Stomach (tissue), 9 donors: ENCODE data around the gene TMEM51. TPM values are rescaled to one million over a fixed set of nuclear protein-coding genes. Genes with fewer than 3 reads are reported as not detected.

Experiments used
- DNase-seq, 2 donors: peaks; one replicate each; pipeline versions ENCODE4 v3.0.0 to v3.0.0-alpha.2; 2013 to 2019
- H3K27ac ChIP-seq, 5 donors: fragments of 200-600 bp in 4 of 5; sonication (generic) in 4 of 5; one replicate each; pipeline ENCODE4 v1.5.1; 2013 to 2019; ENCODE audit warnings: mild to moderate bottlenecking in 1 of 5, moderate library complexity in 1 of 5
- H3K27me3 ChIP-seq, 3 donors: fragments of 200-600 bp; sonication (generic); one replicate each; pipeline ENCODE4 v1.5.1; 2017 to 2019; ENCODE audit warnings: mixed run types in 1 of 3
- H3K36me3 ChIP-seq, 4 donors: fragments of 200-600 bp; sonication (generic); 1 replicate in 3 of 4; 2 replicates in 1 of 4; pipeline ENCODE4 v1.5.1; 2016 to 2019
- H3K4me1 ChIP-seq, 4 donors: fragments of 200-600 bp; sonication (generic); one replicate each; pipeline ENCODE4 v1.5.1; 2016 to 2019
- H3K4me3 ChIP-seq, 4 donors: fragments of 200-600 bp; sonication (generic) in 3 of 4; one replicate each; pipeline ENCODE4 v1.5.1; 2016 to 2019; ENCODE audit warnings: mild to moderate bottlenecking in 1 of 4
- H3K9me3 ChIP-seq, 4 donors: fragments of 200-600 bp; sonication (generic); one replicate each; pipeline ENCODE4 v1.5.1; 2016 to 2019
- EP300 ChIP-seq: sonication (generic); formaldehyde crosslinking; IDR thresholded peaks from one replicate; pipeline ENCODE4 v1.6.1; 2017; ENCODE audit warnings: antibody characterized with exemption
- POLR2A ChIP-seq, 4 donors: fragments of 450-650 bp; IDR thresholded peaks; one replicate each; pipeline ENCODE4 v1.6.1; 2016; ENCODE audit warnings: antibody characterized with exemption in 4 of 4, control low read depth in 2 of 4, mild to moderate bottlenecking in 1 of 4, moderate library complexity in 1 of 4
- POLR2AphosphoS5 ChIP-seq, 3 donors: sonication (generic); formaldehyde crosslinking; IDR thresholded peaks; one replicate each; pipeline ENCODE4 v1.6.1; 2016; ENCODE audit warnings: antibody characterized with exemption in 3 of 3
- WGBS, 5 donors: extraction: QIAGEN DNeasy Blood & Tissue Kit in 3 of 5; methylation state at CpG; one replicate each; pipeline versions ENCODE4 v1.1.5 to v1.1.7; 2013 to 2018; 5-methylcytosine and 5-hydroxymethylcytosine counted together
- intact Hi-C: fragments of 100-400 bp; cut with DNase I; formaldehyde crosslinking; loops from one replicate; pipeline ENCODE4 v1.15.1; 2023; ENCODE audit warnings: low total_unique reads
- polyA plus RNA-seq, 3 donors: library from polyadenylated mRNA; stranded (reverse); fragments of 200-250 nt; gene quantifications; one replicate each; pipeline ENCODE4 v1.2.3, GENCODE V29; 2013
- total RNA-seq, 5 donors: library from RNA; depleted of rRNA; stranded (reverse); fragments of >200 nt; gene quantifications; one replicate each; pipeline versions ENCODE4 v1.1.0 to v1.2.3, GENCODE V29; 2014 to 2016
- TF ChIP-seq, protein P1 (sequence below), 7 experiments: fragments of 450-650 bp in 4 of 7; fragments of 200-600 bp in 3 of 7; sonication (generic) in 3 of 7; IDR thresholded peaks; one replicate each; pipeline ENCODE4 v1.5.1; 2016 to 2019; ENCODE audit warnings: antibody characterized with exemption in 7 of 7, control low read depth in 2 of 7, mild to moderate bottlenecking in 1 of 7
- donor health status: healthy with polysubstance abuse.
- donor health status: Bipolar disorder and iron deficiency.
- donor health status: healthy.

TMEM51 gene
- total and polyA plus RNA-seq, 8 donors: 1.2 to 32.2 (median 15.1) TPM

DNA sequence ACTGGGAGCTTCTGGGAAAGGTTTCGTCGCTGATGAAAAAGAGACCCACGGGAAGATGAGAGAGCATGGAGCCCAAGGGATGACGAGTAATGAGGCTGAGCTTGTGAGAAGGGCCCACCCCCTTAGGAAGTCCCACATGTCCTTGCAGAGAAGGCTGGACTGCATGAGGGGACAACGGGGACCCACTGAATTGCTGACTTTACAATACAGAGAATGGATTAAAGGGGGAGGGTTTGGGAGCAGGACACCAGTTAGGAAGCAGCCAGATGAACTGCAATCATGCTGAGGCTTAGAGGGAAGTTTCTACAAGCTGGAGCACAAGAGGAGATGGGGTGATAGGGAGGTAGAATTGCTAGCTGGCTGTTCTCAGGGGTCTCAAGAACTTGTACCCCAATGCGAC, 5.5 kb upstream of the TMEM51 start:
- DNase-seq: no peak
- TF ChIP-seq POLR2A (IDR thresholded peaks at IDR 0.05): no peak
- TF ChIP-seq, protein P1, sequence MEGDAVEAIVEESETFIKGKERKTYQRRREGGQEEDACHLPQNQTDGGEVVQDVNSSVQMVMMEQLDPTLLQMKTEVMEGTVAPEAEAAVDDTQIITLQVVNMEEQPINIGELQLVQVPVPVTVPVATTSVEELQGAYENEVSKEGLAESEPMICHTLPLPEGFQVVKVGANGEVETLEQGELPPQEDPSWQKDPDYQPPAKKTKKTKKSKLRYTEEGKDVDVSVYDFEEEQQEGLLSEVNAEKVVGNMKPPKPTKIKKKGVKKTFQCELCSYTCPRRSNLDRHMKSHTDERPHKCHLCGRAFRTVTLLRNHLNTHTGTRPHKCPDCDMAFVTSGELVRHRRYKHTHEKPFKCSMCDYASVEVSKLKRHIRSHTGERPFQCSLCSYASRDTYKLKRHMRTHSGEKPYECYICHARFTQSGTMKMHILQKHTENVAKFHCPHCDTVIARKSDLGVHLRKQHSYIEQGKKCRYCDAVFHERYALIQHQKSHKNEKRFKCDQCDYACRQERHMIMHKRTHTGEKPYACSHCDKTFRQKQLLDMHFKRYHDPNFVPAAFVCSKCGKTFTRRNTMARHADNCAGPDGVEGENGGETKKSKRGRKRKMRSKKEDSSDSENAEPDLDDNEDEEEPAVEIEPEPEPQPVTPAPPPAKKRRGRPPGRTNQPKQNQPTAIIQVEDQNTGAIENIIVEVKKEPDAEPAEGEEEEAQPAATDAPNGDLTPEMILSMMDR (IDR thresholded peaks at IDR 0.05): no peak
- no peak for TF ChIP-seq EP300
- no peak for TF ChIP-seq POLR2AphosphoS5 (IDR thresholded peaks at IDR 0.05)
- H3K27ac ChIP-seq: no peak overlapping the region
- no peaks in the 10 kb centered on the region for H3K36me3 ChIP-seq
- no peak overlapping the region for H3K4me3 ChIP-seq
- 83 to 91% (median 86%) methylated on average over 6 of the region's 6 CpGs for WGBS, 5 donors
- H3K27me3 ChIP-seq: peaks cover 0 to 8% (median 0%) of the 10 kb centered on the region in 3 donors
- peaks cover 14 to 38% (median 22%) of the 10 kb centered on the region in 4 donors for H3K4me1 ChIP-seq
- no peaks in the 10 kb centered on the region for H3K9me3 ChIP-seq
- intact Hi-C loops: no loop called here

DNA sequence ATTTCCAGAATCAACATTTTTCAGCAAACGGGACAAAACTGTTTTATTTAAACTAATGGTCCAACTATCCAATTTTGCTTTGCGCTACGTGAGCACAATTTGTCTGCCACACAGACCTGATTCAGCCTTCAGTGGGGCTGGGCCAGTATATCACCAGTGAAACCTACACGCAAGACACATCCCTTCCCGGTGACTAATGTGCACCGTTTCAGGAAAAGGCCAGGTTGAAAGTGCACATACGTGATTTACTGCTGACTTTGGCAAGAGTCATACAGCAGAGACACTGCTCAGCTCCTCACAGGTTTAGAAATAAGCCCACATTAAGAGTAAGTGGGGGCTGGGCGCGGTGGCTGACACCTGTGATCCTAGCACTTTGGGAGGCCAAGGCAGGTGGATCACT, 5.1 kb upstream of the TMEM51 start:
- intact Hi-C loops: no loop called here
- peaks cover 0 to 11% (median 1%) of the 10 kb centered on the region in 3 donors for H3K27me3 ChIP-seq
- no peaks in the 10 kb centered on the region for H3K36me3 ChIP-seq
- peaks cover 14 to 42% (median 25%) of the 10 kb centered on the region in 4 donors for H3K4me1 ChIP-seq
- H3K9me3 ChIP-seq: no peaks in the 10 kb centered on the region
- no peak overlapping the region for H3K27ac ChIP-seq
- TF ChIP-seq, protein P1 (IDR thresholded peaks at IDR 0.05): no peak
- no peak for TF ChIP-seq POLR2A (IDR thresholded peaks at IDR 0.05)
- TF ChIP-seq EP300: no peak
- TF ChIP-seq POLR2AphosphoS5 (IDR thresholded peaks at IDR 0.05): no peak
- WGBS, 5 donors: 82 to 92% (median 88%) methylated on average over 9 of the region's 9 CpGs
- no peak overlapping the region for H3K4me3 ChIP-seq
- no peak for DNase-seq

DNA sequence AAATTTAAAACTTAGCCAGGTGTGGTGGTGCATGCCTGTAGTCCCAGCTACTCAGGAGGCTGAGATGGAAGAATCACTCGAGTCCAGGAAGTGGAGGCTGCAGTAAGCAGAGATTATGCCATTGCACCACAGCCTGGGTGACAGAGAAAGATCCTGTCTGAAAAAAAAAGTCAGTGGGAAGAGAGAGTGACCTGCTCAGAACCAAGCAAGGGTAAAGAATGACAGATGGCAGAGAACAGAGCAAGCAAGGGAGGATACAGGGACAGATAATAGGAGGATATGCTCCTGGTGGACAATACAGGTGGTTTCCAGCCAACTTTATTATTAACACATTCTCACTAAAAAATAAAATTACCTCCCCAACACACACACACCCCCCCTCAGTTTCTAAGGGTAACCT, 4.6 kb upstream of the TMEM51 start:
- intact Hi-C loops: no loop called here
- WGBS, 5 donors: 0% methylated on average over 1 of the region's 1 CpG
- no peak overlapping the region for H3K4me3 ChIP-seq
- H3K36me3 ChIP-seq: no peaks in the 10 kb centered on the region
- peaks cover 14 to 42% (median 28%) of the 10 kb centered on the region in 4 donors for H3K4me1 ChIP-seq
- peak overlapping the region in 1 of 5 donors; percentile 97 for H3K27ac ChIP-seq
- TF ChIP-seq POLR2AphosphoS5 (IDR thresholded peaks at IDR 0.05) (no peak), EP300 (no peak), POLR2A (IDR thresholded peaks at IDR 0.05) (no peak)
- TF ChIP-seq, protein P1 (IDR thresholded peaks at IDR 0.05): no peak
- H3K27me3 ChIP-seq: peaks cover 0 to 16% (median 6%) of the 10 kb centered on the region in 3 donors
- DNase-seq: no peak
- H3K9me3 ChIP-seq: no peaks in the 10 kb centered on the region

DNA sequence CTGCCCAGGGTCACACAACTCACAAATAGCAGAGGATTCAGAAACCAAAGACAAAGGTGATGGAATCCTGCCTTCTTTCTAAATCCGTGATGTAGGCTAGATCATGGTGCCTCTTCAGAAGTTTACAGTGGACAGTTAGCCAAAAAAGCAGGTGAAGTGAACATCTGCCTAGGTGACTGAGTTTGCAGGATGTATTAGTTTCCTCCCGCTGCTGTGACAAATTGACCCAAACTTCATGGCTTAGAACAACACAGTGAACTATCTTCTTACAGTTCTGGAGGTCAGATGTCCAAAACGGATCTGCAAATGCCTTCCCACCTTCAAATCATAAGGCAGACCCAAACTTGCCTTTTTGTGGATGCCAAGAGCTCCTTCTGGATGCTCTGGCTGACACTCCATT, 3.2 kb upstream of the TMEM51 start:
- DNase-seq: no peak
- Histone ChIP-seq H3K27me3 (peaks cover 0 to 28% (median 8%) of the 10 kb centered on the region in 3 donors), H3K4me1 (peaks cover 27 to 56% (median 39%) of the 10 kb centered on the region in 4 donors), H3K27ac (peak overlapping the region in 1 of 5 donors; percentile 97), H3K9me3 (no peaks in the 10 kb centered on the region), H3K4me3 (no peak overlapping the region), H3K36me3 (no peaks in the 10 kb centered on the region)
- 88 to 94% (median 93%) methylated on average over 3 of the region's 3 CpGs for WGBS, 5 donors
- no peak for TF ChIP-seq POLR2AphosphoS5 (IDR thresholded peaks at IDR 0.05)
- no peak for TF ChIP-seq EP300
- TF ChIP-seq POLR2A (IDR thresholded peaks at IDR 0.05): no peak
- TF ChIP-seq, protein P1 (IDR thresholded peaks at IDR 0.05): no peak
- intact Hi-C loops: no loop called here
